GM12874 (cell line): Measurements from ENCODE around the gene AFAP1.

ENCODE experiments used
- TF ChIP-seq, protein P1 (sequence below): IDR thresholded peaks from 2 replicates; pipeline ENCODE4 v1.5.1; 2011; ENCODE audit warnings: low read depth, mild to moderate bottlenecking, control low read depth, low read length, moderate library complexity; ENCODE audit not compliant: insufficient read depth

Gene AFAP1

DNA sequence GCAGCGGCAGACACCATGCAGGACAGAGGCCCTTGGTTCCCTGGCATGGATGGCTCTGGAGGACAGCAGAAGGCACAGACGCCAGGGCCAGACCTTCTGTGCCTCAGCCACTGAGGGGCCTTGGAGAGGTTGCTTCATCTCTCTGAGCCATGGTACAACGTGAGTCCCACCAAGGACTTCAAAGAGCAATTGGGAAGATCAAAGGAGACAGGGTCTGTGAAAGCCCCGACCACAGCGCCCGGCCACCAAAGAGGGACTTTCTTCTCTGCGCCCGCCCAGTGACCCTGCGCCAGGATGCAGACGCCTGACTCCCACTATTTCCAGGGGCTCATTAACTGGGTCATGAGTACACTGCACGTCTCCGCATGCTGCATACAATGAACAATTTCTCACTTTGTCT is 174.0 kb downstream of the AFAP1 start:
- TF ChIP-seq, protein P1, sequence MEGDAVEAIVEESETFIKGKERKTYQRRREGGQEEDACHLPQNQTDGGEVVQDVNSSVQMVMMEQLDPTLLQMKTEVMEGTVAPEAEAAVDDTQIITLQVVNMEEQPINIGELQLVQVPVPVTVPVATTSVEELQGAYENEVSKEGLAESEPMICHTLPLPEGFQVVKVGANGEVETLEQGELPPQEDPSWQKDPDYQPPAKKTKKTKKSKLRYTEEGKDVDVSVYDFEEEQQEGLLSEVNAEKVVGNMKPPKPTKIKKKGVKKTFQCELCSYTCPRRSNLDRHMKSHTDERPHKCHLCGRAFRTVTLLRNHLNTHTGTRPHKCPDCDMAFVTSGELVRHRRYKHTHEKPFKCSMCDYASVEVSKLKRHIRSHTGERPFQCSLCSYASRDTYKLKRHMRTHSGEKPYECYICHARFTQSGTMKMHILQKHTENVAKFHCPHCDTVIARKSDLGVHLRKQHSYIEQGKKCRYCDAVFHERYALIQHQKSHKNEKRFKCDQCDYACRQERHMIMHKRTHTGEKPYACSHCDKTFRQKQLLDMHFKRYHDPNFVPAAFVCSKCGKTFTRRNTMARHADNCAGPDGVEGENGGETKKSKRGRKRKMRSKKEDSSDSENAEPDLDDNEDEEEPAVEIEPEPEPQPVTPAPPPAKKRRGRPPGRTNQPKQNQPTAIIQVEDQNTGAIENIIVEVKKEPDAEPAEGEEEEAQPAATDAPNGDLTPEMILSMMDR: no peak

DNA sequence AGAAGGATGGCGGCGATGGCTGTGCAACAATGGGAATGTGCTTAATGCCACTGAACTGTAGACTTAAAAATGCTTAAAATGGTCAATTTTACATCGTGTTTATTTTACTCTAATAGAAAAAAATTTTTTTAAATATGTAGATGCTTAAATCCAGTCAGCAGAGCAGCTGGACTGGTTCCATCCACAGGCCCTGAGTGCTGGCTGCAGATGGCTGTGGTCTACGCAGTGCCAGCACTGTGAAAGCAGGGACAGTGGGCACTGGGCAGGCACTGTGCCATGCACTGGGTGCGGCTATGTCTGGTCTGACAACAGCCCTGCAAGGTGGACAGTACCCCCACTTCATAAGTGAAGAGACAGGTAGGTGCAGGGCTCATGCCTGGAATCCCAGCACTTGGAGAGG is 175.2 kb downstream of the AFAP1 start:
- TF ChIP-seq, protein P1: no peak

DNA sequence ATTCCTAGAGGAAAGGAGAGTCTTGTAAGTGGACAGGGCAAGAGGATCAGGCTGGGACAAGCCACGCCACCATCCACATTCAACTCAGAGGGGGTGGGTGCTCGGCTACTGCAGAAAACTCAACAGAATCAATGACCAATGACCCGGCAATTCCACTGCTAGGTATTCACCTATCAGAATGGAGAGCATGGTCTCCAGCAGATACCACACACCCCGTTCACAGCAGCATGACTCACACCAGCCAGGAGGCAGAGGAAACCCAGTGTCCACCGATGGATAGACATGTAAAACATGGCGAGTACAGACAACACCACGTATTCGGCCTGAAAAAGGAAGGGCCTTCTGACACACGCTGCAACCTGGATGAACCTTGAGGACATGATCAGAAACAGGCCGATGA is 175.9 kb downstream of the AFAP1 start:
- TF ChIP-seq, protein P1: no peak

DNA sequence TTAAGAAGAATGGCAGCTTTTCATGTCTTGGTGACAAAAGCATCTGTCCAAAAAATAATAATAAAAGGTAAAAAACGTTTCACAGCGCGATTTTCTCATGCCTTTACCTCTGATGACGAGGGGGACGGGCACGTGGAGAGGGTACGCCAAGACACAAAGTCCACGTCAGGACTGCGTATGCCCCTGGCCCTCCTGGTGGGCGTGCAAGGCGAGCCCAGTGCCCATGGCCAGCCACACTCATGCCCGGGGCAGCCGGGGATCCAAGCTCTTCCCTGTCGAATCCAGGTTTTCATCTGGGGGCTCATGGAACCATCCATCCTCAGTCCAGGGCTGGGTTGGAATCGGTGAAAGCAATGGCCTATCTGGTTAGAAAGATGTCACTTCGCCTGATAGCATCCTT is 176.6 kb downstream of the AFAP1 start:
- TF ChIP-seq, protein P1: no peak

DNA sequence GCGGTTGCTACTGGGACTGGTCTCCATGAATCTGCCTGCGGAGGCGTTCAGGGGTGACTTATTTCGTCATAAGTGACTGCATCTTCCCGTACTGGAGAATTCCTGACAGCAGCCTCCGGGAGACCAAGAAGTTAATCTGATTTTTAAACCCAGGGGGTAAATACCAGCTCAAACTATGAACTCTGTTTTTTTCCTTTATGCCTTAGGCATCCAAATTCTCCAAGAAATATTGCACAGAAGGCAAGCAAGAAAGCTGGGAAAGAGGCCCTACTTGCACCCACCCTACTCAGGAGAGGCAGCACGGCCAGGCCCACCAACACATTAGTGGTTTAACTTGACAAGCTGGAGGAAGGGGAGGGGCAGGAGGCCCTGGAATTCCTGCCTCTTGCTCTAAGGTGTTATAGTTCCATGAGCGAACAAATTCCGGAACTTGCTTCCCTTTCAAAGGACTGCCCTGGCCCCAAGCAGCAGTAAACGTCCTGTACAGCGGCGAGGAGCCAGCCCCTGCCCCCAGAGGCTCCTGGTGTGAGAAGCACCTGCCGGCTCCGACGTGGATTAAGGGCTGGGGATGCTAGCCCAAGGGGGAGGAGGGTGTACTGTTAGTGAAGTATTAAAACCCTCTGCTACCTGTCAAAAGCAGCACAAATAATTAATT is 177.2 kb downstream of the AFAP1 start:
- TF ChIP-seq, protein P1: no peak

DNA sequence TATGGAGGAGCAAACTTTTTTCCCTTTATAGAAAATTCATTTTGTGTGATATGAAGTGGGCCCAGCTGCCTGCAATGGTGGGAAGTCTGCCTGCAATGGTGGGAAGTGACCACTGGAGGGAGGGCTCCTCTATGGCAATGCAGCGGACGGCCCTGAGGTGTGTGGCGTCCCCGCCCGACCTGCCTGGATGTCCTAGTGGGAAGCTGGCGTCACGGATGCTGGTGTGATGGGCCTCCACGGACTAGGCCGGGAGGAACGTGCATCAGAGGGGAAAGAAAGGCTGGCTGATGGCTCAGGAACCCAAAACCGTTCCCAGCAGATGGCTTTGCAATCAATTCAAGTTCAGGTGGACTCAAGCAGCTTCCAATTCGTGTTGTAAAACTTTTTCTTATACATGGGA is 177.9 kb downstream of the AFAP1 start:
- TF ChIP-seq, protein P1: peak; percentile 77

DNA sequence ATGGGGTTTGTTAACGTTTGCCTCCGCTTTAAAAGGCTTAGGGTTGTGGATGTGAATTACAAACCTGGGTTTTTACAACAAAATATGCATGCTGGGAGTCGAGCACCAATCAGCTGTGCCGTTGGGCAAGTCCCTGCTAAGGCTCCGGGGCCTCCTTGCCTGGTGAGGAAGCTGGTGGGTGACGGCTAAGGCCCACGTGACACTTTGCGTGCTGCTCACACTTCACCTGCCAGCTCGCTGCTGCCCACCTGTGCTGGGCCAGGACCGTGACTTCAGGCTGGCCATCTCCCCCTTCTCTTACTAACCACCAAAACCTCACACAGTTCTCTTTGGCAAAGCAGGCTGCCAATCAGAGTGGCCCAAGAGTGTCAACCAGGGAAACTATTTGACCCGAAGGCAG is 178.3 kb downstream of the AFAP1 start:
- TF ChIP-seq, protein P1: no peak
